Kidney epithelial cell (primary cell): ENCODE data around the gene MAST2. TPM values are rescaled to one million over a fixed set of nuclear protein-coding genes. Genes with fewer than 3 reads are reported as not detected.

Experiments
- DNase-seq: peaks from one replicate; pipeline ENCODE4 v3.0.0-alpha.2; 2010; ENCODE audit warnings: low read depth
- H3K27me3 ChIP-seq: 2 replicates; pipeline ENCODE4 v1.6.0; 2011; ENCODE audit warnings: low read length; ENCODE audit not compliant: control insufficient read depth, insufficient read depth
- H3K36me3 ChIP-seq: 2 replicates; pipeline ENCODE4 v1.5.1; 2011; ENCODE audit warnings: low read length; ENCODE audit not compliant: control insufficient read depth, insufficient read depth
- H3K4me3 ChIP-seq: 2 replicates; pipeline ENCODE4 v1.5.1; 2011; ENCODE audit warnings: low read depth, mild to moderate bottlenecking, control low read depth, low read length
- total RNA-seq: library from RNA; depleted of rRNA; stranded (reverse); fragments of >200 nt; gene quantifications from 2 replicates; pipeline ENCODE4 v1.2.3, GENCODE V29; 2015
- TF ChIP-seq, protein P1 (sequence below): IDR thresholded peaks from 2 replicates; pipeline ENCODE4 v1.5.1; 2011; ENCODE audit warnings: mild to moderate bottlenecking, moderate library complexity, low read length, control low read depth, inconsistent platforms; ENCODE audit not compliant: insufficient read depth, poor library complexity, severe bottlenecking

MAST2 gene
- total RNA-seq, 1 donor from 2014 or later = 26.6 TPM

DNA sequence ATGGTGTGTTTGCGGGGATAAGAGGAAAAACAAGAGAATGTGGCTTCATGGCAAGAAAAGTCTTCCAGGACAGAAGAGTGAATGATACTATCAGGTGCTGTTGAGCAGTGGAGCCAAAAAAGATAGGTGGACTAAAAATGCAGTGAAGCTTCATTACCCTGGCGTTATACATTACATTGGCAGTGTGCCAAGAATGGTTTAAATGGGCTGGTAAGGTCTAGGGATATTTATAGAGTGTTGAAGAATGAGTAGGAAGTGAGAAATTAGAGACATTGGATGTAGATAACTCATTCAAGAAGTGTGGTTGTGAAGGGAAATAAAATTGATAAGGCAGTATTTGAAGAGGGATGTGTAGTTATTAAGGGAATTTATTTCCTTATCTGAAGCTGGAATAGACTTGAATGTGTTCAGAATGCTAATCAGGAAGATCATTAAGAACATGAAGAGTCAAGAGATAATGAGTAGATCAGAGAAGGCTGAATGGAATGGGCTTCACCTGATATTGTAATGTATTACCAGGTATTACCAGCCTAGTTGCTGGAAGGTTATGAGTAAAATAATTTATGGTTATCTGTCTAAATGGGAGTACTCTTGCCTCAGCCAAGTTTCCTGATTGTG, 72.7 kb downstream of the MAST2 start:
- H3K36me3 ChIP-seq = no peaks in the 10 kb centered on the region
- H3K4me3 ChIP-seq = no peak overlapping the region
- TF ChIP-seq, protein P1, sequence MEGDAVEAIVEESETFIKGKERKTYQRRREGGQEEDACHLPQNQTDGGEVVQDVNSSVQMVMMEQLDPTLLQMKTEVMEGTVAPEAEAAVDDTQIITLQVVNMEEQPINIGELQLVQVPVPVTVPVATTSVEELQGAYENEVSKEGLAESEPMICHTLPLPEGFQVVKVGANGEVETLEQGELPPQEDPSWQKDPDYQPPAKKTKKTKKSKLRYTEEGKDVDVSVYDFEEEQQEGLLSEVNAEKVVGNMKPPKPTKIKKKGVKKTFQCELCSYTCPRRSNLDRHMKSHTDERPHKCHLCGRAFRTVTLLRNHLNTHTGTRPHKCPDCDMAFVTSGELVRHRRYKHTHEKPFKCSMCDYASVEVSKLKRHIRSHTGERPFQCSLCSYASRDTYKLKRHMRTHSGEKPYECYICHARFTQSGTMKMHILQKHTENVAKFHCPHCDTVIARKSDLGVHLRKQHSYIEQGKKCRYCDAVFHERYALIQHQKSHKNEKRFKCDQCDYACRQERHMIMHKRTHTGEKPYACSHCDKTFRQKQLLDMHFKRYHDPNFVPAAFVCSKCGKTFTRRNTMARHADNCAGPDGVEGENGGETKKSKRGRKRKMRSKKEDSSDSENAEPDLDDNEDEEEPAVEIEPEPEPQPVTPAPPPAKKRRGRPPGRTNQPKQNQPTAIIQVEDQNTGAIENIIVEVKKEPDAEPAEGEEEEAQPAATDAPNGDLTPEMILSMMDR = no peak
- no peak for DNase-seq
- no peaks in the 10 kb centered on the region for H3K27me3 ChIP-seq

DNA sequence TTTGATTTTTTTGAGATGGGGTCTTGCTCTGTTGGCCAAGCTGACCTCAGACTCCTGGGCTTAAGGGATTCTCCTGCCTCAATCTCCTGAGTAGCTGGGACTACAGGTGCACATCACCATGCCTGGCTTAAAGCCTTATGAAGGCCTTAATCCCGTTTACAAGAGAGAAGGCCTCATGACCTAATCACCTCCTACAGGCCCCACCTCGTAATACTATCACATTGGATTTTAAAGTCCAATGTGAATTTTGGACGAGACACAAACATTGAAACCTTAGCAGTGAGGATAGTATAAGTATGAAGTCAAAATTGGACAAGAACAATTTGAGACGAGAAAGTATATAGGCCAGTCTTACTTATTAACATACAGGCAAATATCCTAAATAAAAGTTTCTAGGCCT, 73.9 kb downstream of the MAST2 start:
- DNase-seq = no peak
- H3K4me3 ChIP-seq = no peak overlapping the region
- no peaks in the 10 kb centered on the region for H3K27me3 ChIP-seq
- H3K36me3 ChIP-seq = no peaks in the 10 kb centered on the region
- TF ChIP-seq, protein P1 = no peak

DNA sequence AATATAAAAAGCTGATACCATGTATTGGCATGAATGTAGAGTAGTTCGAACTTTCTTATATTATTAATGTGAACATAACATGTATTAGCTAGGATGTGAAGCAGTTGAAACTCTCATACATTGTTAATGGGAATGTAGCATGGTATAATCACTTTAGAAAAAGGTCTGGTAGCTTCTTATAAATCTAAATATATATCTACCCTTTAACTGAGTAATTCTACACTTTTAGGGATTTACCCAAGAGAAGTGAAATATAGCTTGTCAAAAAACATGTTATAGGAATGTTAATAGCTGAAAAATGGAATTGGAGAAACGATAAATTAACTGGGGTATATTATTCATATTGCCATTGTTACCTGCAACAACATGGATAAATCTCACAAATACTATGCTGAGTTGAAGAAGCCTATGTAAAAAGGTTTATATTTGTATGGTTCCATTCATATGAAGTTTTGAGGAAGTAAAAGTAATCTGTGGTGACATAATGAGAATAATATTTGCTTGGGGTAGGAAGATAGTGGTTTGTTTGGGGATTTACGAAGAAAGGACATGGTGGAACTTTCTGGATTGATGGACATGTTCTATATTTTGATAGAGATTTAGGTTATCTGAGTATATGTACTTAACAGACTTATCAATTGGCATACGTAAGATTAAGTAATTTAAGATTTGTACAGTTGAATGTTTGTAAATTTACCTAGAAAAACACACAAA, 76.6 kb downstream of the MAST2 start:
- no peaks in the 10 kb centered on the region for H3K36me3 ChIP-seq
- TF ChIP-seq, protein P1 = no peak
- no peak overlapping the region for H3K4me3 ChIP-seq
- DNase-seq = no peak
- no peaks in the 10 kb centered on the region for H3K27me3 ChIP-seq

GRCh38 chr1:45880930-45881329, 77.5 kb downstream of the MAST2 start:
- TF ChIP-seq, protein P1 = no peak
- no peaks in the 10 kb centered on the region for H3K36me3 ChIP-seq
- no peaks in the 10 kb centered on the region for H3K27me3 ChIP-seq
- no peak overlapping the region for H3K4me3 ChIP-seq
- no peak for DNase-seq

DNA sequence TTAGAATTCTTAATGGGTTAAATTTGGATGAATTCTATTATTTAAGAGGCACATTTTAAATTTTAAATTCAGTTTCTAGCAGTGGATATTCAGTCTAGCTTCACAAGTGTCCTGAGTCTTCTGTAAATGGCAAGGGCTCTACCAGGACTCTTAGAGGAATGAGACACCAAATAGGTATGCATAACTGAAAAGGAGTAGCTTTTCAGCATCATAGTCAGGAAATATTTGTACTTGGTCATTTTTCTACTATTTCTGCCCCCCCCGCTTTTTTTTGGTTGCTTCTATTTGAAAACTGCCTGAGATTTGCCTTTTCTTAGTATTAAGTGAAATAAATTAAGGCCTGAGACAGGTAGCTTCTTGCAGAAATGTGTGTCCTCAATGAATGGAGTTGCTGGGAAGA, 80.2 kb downstream of the MAST2 start:
- H3K36me3 ChIP-seq = no peaks in the 10 kb centered on the region
- TF ChIP-seq, protein P1 = no peak
- H3K27me3 ChIP-seq = no peaks in the 10 kb centered on the region
- no peak for DNase-seq
- H3K4me3 ChIP-seq = no peak overlapping the region
